ENCODE results near the gene KCNN3.

Gene KCNN3

DNA sequence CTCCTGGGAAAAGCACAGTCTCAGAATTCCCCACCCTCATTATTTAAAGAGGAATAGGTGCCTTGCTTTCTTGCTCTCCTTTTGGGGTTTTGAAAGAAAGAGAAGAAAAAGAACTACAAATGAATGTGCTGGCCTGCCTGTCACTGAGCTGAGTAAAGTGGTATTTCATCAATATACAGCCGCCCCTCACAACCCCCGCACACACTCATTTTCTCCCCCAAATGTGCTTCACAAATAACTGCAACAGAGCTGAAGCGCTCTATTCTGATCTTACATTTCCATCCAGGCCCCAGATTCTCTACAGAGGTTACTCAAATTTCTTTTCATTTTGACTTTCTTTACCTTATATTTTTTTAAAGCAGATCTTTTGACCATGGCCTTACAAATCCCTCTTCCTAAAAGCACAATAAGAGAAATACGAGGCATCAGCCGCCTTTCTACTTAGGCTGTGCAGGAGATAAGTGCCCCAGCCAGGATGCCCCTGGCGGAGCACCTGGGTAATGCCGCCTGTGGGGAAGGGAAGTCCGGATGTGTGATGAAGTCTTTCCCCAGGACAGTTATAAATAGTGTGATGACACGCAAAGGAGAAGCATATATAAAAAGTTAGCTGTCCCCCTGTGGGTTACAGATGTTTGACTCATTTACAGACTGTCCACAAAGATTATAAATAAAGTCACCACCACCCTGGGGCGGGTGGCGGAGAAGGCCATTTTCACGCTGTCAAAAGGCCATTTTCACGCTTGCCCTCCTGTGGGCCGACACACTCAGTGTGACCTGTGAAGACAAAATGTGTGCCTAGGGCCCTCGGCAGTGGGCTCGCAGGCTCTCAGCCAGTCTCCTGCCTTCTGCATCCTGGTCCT, 6.5 kb downstream of the KCNN3 start:
- Histone ChIP-seq H3K4me1 (ENCODE audit: insufficient read depth, low read length) (peaks cover 40% of the 10 kb centered on the region), H2AFZ (ENCODE audit: low read depth, low read length) (no peak overlapping the region), H3K9me3 (ENCODE audit: low read length) (no peaks in the 10 kb centered on the region), H3K36me3 (ENCODE audit: insufficient read depth, low read length) (no peaks in the 10 kb centered on the region), H3K27me3 (ENCODE audit: insufficient read depth, low read length) (peaks cover 6% of the 10 kb centered on the region), H3K4me3 (ENCODE audit: low read length) (no peak overlapping the region)

DNA sequence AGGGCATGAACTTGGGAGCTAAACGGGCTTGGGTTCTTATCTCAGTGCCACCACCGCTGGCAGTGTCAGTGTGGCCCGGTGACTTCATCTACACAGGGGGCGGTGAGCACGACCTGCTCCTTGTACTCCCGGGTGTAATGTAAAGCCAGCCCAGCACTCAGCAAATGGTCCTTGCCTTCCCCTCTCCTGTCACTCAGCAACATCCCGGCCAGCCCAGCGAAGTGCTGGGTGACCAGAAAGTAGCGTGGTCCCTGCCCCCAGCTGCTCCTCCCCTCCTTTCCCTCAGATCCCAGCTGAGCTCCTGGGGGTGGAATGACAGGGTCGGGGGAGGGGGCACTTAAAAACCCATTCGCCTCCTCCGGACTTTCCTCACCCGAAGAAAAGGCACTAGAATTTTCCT, 7.2 kb downstream of the KCNN3 start:
- Histone ChIP-seq H3K36me3 (ENCODE audit: insufficient read depth, low read length) (no peaks in the 10 kb centered on the region), H3K4me3 (ENCODE audit: low read length) (no peak overlapping the region), H2AFZ (ENCODE audit: low read depth, low read length) (no peak overlapping the region), H3K9me3 (ENCODE audit: low read length) (no peaks in the 10 kb centered on the region), H3K4me1 (ENCODE audit: insufficient read depth, low read length) (peaks cover 35% of the 10 kb centered on the region), H3K27me3 (ENCODE audit: insufficient read depth, low read length) (peaks cover 6% of the 10 kb centered on the region)

DNA sequence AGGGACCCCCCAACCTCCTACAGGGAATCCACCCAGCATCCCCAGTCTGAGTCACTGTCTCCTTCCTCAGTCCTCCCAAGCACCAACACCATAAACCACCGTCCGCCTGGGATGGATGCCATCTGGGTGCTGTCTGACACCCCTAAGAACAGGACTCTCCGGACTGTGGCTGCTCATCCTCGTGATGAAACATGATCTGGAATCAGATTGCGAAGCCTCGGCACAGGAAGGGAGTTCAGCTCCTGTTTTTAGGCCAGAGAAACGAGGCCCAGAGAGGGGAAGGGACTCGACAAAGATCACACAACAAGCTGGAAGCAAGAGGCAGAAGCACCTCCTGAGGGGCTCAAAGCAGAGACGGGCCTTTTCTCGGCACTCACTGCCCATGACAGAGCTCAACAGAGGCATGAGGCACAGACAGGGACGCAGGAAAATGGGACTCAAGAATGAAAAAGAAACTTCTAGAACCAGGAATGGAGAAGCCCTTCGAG, 8.4 kb downstream of the KCNN3 start:
- Histone ChIP-seq H3K27me3 (ENCODE audit: insufficient read depth, low read length) (no peaks in the 10 kb centered on the region), H3K9me3 (ENCODE audit: low read length) (no peaks in the 10 kb centered on the region), H3K4me3 (ENCODE audit: low read length) (no peak overlapping the region), H3K4me1 (ENCODE audit: insufficient read depth, low read length) (peaks cover 24% of the 10 kb centered on the region), H2AFZ (ENCODE audit: low read depth, low read length) (no peak overlapping the region), H3K36me3 (ENCODE audit: insufficient read depth, low read length) (no peaks in the 10 kb centered on the region)

DNA sequence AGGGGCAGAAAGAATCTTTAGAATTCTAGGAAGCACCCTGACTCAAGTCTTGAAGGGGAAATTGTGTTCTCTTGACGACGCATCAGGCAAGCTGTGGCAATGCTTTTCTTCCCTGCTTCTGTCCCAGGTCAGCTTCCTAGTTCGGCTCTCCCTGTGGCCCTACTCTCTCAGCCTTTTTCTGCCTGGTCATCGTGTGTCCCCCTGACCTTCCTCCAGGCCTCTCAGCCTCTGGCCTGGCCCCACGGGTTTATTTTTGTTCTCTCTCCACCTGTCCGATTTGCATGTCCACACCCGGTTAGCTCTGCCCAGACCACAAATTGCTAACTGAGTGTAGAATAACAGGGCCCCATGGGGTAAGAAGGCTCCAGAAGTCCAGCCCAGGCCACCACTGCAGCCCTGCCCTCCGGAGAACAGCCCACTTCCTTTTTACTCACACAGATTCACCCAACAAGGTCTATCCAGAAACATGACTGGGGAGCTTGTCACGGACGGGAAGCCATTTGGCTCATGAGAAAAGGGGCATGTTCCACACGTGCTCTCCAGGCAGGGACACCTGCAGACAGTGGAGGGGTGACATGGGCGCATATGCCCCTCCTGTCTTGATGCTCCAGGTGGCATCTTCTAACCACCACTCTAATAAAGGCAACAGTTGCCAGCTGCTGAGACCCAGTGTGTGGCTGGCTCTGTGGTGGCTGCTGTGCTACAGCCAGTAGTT, 9.8 kb downstream of the KCNN3 start:
- Histone ChIP-seq H3K4me1 (ENCODE audit: insufficient read depth, low read length) (peaks cover 22% of the 10 kb centered on the region), H3K27me3 (ENCODE audit: insufficient read depth, low read length) (no peaks in the 10 kb centered on the region), H3K4me3 (ENCODE audit: low read length) (no peak overlapping the region), H2AFZ (ENCODE audit: low read depth, low read length) (no peak overlapping the region), H3K36me3 (ENCODE audit: insufficient read depth, low read length) (no peaks in the 10 kb centered on the region), H3K9me3 (ENCODE audit: low read length) (no peaks in the 10 kb centered on the region)

DNA sequence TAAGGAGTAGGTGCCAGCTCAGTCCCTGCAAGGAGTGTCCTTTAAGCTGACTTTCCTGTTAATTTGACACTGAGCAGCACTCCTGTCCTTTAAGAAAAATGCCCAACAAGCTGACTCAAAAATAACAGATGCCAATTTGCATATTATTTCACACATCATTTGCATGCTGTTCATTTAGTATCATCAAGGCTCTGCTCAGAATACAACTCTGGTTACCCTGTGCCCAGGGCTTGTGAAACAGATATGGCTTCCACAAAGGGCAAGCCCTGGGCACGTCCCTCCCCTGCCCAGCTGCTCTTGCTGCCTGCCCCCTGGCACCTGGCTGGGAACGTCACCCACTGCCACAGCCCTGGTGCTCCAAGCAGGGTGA, 10.3 kb downstream of the KCNN3 start:
- H2AFZ ChIP-seq (ENCODE audit: low read depth, low read length), result no peak overlapping the region
- H3K4me1 ChIP-seq (ENCODE audit: insufficient read depth, low read length), result peaks cover 22% of the 10 kb centered on the region
- H3K36me3 ChIP-seq (ENCODE audit: insufficient read depth, low read length), result no peaks in the 10 kb centered on the region
- H3K4me3 ChIP-seq (ENCODE audit: low read length), result no peak overlapping the region
- no peaks in the 10 kb centered on the region for H3K27me3 ChIP-seq (ENCODE audit: insufficient read depth, low read length)
- H3K9me3 ChIP-seq (ENCODE audit: low read length), result no peaks in the 10 kb centered on the region

DNA sequence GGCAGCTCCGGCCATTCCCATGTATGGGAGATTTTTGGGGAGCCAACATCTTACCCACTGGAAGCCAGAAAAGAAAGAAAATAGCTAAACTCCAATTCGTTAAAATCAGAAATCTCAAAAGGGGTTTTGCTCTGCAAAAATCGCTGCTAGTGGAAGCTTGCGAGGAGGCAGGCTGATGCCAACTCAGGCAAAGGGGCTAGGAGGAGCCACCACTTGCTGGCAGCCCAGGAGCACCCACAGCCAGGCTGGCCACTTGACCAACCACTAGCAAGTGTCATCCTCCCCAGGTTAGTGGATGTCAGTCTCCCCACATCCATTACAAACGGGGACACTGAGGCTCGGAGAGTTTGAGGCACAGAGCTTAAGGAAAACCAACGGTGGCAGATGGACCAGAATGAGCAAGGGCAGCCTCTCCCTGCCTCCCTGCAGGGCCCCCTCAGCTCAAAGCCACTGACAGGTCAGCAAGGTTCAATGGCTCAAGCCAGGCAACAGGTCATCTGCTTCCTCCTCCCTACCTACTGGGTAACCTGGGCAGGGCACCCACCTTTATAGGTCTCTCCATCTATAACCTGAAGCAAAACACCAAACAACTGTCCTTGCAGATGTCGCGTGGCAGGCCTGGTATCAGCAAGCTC, 10.8 kb downstream of the KCNN3 start:
- no peaks in the 10 kb centered on the region for H3K9me3 ChIP-seq (ENCODE audit: low read length)
- H2AFZ ChIP-seq (ENCODE audit: low read depth, low read length), result no peak overlapping the region
- H3K36me3 ChIP-seq (ENCODE audit: insufficient read depth, low read length), result no peaks in the 10 kb centered on the region
- no peaks in the 10 kb centered on the region for H3K27me3 ChIP-seq (ENCODE audit: insufficient read depth, low read length)
- peaks cover 22% of the 10 kb centered on the region for H3K4me1 ChIP-seq (ENCODE audit: insufficient read depth, low read length)
- H3K4me3 ChIP-seq (ENCODE audit: low read length), result no peak overlapping the region

DNA sequence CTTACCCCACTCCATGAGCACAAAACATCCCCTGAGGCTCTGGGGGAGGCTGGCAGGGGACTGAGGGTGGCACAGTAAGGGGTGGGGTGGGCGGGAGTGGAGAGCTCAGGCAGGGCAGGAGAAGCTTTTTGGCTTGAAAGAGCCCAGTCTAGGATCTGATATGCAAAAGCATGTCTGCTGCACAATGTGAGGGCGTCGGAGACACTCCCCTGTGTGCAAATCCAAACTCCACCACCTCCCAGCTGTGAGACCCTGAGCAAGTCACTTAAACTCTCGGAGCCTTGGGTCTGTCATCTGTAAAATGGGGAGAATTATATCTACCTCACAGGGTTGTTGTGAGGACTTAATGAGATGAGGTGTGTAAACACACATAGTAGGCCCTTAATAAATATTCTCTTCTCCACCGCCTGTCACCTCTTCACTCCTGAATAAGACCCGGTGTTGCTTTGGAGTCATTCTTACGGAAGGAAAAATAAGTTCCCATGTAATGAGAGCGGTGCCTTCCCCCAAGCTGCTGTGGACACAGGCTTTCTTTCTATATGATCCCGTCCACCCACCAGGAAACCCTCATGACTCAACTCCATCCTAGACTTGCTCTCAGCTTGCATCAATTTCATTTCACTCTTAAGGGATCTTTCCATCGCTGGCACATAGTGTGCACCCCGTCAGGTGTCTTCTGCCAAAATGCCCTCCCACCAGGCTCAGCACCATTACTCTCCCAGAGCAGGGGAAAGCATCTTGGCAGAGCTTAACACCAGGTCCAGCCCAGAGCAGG, 12.5 kb downstream of the KCNN3 start:
- H3K4me1 ChIP-seq (ENCODE audit: insufficient read depth, low read length), result peaks cover 12% of the 10 kb centered on the region

DNA sequence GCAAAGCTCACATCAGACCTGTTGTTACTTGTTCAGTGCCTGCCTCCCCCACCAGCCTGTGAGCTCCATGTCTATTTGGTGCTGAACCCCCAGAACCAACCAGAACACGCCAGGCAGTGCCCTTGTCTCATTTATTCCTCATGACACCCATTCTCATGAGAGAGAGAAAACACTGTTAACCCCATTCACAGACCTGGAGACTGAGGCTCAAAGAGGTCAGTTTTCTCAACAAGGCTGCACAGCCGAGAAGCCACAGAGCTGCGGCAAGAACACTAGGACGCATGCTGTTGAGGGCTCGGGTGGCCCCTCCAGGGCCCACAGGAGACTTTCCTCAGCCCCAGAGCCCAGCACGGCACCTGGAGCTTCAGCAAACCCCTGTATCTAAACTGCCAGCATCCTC, 13.1 kb downstream of the KCNN3 start:
- Histone ChIP-seq H3K27me3 (ENCODE audit: insufficient read depth, low read length) (no peaks in the 10 kb centered on the region), H3K9me3 (ENCODE audit: low read length) (no peaks in the 10 kb centered on the region), H2AFZ (ENCODE audit: low read depth, low read length) (no peak overlapping the region), H3K36me3 (ENCODE audit: insufficient read depth, low read length) (no peaks in the 10 kb centered on the region), H3K4me3 (ENCODE audit: low read length) (no peak overlapping the region), H3K4me1 (ENCODE audit: insufficient read depth, low read length) (peaks cover 6% of the 10 kb centered on the region)

More for the DNA sequence above, 12.5 kb downstream of the KCNN3 start:
- H3K27me3 ChIP-seq (ENCODE audit: insufficient read depth, low read length), result no peaks in the 10 kb centered on the region
- no peaks in the 10 kb centered on the region for H3K36me3 ChIP-seq (ENCODE audit: insufficient read depth, low read length)
- H2AFZ ChIP-seq (ENCODE audit: low read depth, low read length), result no peak overlapping the region
- no peak overlapping the region for H3K4me3 ChIP-seq (ENCODE audit: low read length)
- no peaks in the 10 kb centered on the region for H3K9me3 ChIP-seq (ENCODE audit: low read length)

DNA sequence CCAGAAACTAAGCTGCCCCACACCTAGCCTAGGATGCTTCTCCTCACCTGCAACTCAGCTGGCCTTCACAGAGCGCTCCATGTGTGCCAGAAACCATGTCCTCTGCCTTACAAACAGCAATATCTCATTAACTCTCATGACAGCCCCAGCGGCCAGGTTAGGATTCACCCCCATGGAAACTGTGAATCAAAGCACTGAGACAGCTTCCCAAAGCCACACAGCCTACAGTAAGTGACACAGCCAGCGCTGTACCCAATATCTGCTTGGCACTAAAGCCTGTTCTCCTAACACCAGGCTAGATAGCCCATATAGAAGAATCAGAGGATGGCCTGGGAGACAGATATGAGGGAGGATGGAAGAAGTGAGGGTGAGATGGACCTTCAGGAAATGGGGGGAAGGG, 13.5 kb downstream of the KCNN3 start:
- no peaks in the 10 kb centered on the region for H3K36me3 ChIP-seq (ENCODE audit: insufficient read depth, low read length)
- H3K4me3 ChIP-seq (ENCODE audit: low read length), result no peak overlapping the region
- no peak overlapping the region for H2AFZ ChIP-seq (ENCODE audit: low read depth, low read length)
- no peaks in the 10 kb centered on the region for H3K9me3 ChIP-seq (ENCODE audit: low read length)
- no peaks in the 10 kb centered on the region for H3K27me3 ChIP-seq (ENCODE audit: insufficient read depth, low read length)
- peaks cover 6% of the 10 kb centered on the region for H3K4me1 ChIP-seq (ENCODE audit: insufficient read depth, low read length)

DNA sequence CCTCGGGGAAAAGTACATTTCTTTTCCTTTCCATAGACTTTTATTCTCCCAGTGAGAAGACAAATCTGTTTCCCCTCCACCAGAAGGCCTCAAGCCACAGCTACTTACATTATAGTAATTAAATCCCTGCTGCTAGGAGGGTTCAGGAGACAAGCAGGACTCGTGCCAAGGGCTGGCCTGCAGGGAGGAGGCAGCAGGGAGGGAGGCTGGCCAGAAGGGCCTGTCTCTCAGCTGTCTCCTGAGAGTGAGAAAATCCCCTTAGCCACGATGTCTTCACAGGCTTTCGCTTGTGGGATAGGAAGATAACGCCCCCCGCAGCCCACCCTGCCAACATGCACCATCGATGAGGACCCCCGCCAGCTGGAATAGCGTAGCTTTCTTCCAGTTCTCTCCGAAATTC, 14.0 kb downstream of the KCNN3 start:
- H3K4me1 ChIP-seq (ENCODE audit: insufficient read depth, low read length), result peaks cover 6% of the 10 kb centered on the region
- H3K4me3 ChIP-seq (ENCODE audit: low read length), result no peak overlapping the region
- H3K9me3 ChIP-seq (ENCODE audit: low read length), result no peaks in the 10 kb centered on the region

DNA sequence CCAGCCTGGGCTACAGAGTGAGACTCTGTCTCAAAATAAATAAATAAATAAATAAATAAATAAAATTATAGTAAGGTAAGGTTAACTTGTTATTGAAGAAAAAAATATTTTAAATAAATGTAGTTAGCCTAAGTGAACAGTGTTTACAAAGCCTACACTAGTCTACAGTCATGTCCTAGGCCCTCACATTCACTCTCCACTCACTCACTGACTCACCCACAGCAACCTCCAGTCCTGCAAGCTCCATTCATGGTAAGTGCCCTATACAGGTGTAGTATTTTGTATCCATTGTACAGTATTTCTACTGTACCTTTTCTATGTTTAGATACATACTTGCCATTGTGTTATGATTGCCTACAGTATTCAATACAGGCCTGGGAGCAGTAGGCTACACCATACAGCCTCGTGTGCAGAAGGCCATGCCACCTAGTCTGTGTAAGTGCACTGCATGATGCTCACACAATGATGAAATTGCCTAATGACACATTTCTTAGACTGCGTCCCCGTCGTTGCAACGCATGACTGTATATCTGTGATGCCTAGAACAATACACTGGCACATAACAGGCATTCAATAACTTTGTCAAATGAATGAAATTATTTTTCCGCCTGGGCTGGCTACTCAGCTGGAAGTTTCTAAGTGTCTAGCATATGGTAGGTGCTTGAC, 14.8 kb downstream of the KCNN3 start:
- Histone ChIP-seq H3K4me1 (ENCODE audit: insufficient read depth, low read length) (peaks cover 6% of the 10 kb centered on the region), H3K27me3 (ENCODE audit: insufficient read depth, low read length) (no peaks in the 10 kb centered on the region), H3K36me3 (ENCODE audit: insufficient read depth, low read length) (no peaks in the 10 kb centered on the region), H2AFZ (ENCODE audit: low read depth, low read length) (no peak overlapping the region), H3K4me3 (ENCODE audit: low read length) (no peak overlapping the region), H3K9me3 (ENCODE audit: low read length) (no peaks in the 10 kb centered on the region)

More for the DNA sequence above, 14.0 kb downstream of the KCNN3 start:
- Histone ChIP-seq H3K27me3 (ENCODE audit: insufficient read depth, low read length) (no peaks in the 10 kb centered on the region), H2AFZ (ENCODE audit: low read depth, low read length) (no peak overlapping the region), H3K36me3 (ENCODE audit: insufficient read depth, low read length) (no peaks in the 10 kb centered on the region)

DNA sequence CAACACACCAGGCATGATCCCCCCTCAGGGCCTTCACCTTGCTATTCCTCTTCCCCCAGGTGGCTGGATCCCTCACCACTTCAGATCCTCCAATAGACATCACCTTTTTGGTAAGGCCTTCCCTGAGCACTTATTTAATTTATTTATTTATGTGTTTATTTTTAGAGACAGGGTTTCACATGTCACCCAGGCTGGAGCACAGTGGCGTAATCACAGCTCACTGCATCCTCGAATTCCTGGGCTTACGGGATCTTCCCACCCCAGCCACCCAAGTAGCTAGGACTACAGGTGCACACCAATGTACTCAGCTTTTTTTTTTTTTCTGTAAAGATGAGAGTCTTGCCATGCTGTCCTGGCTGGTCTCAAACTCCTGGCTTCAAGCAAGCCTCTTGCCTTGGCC, 17.2 kb downstream of the KCNN3 start:
- Histone ChIP-seq H3K9me3 (ENCODE audit: low read length) (no peaks in the 10 kb centered on the region), H3K27me3 (ENCODE audit: insufficient read depth, low read length) (no peaks in the 10 kb centered on the region), H3K4me3 (ENCODE audit: low read length) (no peak overlapping the region), H3K4me1 (ENCODE audit: insufficient read depth, low read length) (peaks cover 9% of the 10 kb centered on the region), H2AFZ (ENCODE audit: low read depth, low read length) (no peak overlapping the region), H3K36me3 (ENCODE audit: insufficient read depth, low read length) (no peaks in the 10 kb centered on the region)

Measured in neuron (in vitro differentiated cells).